HG03097 (cell line): ENCODE measurements around the gene NDUFAF3.
A peak's percentile ranks its signal among the peaks of the same experiment; 100 is the strongest.
"Not testable (repeated sequence)": the region's sequence is repeated elsewhere in the genome, so short reads cannot be mapped to it uniquely, and the experiment has no call there.

Experiments
- ATAC-seq: cut with Tn5 transposase; IDR thresholded peaks from one replicate; pipeline ENCODE4 v1.9.1; 2021; ENCODE audit not compliant: unreplicated experiment, low FRiP score

The NDUFAF3 gene

DNA sequence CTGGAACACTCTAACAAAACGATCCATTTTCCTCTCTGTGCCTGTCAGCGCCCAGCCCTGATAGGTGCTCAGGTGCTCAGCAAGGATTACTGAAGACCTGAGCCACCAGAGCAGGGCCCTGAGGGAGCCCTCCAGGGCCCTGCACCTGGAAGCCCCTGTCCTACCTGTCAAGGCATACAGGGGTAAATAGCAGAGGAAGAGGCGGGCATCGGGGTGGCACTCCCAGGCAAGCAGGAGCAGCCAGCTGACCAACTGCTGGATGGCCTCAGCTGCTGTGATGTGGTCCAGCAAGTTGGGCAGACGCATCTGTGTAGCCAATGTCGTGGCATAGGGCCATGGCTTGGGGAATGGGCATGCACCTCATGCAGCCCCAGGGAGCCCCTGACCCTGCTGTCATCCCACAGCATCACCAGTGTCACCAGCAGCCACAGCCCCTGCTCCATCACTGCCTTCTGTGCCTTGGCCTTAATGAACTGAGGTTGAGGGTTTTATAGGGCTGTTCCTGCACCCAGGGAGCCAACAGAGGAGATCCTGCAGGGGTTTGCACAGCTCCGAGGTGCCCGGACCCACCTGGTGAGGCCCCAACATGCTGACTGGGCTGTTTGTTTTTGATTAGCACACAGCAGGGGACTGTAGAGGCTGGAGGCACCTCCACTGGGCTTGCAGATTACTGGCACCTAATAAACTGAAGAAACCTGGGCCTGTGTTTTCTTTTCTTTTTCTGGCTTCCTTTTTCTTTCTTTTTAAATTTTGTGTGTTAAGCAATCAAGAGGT is 22.6 kb upstream of the NDUFAF3 start:
- no peak for ATAC-seq

DNA sequence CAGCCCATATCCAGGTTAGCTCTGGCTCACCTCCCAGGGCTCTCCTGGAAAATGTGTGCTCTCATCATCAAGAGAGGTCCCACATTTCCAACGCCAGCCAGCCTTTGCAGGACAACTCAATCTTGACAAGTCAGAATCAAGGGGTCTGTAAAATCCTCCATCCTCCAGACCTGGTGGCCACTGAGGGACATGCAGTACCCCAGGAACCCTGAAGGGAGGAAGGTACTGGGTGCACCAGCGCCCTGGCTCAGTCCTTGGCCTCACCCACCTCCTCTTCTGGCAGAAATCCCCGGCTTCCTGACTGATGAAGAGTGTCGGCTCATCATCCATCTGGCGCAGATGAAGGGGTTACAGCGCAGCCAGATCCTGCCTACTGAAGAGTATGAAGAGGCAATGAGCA is 20.8 kb upstream of the NDUFAF3 start:
- ATAC-seq = no peak

DNA sequence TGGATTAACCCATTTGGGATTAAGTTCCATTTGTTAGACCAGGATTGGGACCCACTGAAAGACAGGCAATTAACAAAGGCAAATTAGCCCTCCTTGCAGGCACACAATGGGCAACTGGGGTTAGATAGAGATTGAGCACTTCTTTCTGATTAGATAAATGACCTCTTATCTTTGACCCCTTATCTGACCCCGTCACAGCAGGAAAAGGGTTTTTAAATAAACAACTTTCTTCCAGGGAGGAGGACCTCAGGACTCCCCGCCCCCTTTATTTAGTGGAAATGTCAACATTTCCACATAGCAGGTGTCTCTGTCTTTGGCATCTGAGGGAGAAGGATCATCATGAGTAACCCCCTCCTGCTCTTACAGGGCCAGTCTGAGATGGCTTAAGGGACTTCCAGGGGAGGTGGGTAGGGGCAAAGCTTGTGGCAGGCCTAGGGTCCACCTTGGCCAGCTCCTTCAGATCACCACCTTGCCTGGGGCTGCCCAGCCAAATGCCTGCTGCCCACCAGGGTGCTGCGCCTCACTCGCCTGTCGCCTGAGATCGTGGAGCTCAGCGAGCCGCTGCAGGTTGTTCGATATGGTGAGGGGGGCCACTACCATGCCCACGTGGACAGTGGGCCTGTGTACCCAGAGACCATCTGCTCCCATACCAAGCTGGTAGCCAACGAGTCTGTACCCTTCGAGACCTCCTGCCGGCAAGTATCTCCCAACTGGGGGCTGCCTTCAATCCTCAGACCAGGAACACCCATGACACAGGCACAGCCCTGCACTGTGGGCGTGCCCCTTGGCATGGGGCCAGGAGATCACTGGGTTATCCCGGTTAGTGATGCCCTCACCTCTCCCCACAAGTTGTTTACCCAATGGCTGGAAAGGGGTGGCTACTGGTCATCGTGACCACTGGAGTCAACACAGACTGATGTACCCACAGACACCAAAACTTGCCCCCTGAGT is 17.3 kb upstream of the NDUFAF3 start:
- no peak for ATAC-seq

DNA sequence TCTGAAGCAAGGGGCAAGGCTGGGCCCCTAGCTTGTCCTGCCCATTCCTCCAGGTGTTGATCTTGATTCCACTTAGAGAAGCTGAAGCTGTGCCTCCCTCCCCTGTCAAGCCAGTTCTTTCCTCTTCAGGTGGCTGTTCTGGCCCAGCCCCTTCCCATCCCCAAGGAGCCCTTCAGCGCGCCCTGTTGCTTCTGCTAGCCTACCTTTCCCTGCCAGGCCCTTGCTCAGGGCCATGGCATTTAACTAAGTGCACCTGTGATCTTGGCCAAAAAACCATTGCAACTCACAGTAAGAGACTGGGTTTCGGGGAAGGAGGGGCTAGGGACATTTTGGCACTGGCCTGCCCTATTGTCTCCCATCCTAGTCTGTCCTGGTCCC is 16.6 kb upstream of the NDUFAF3 start:
- no peak for ATAC-seq

- ATAC-seq = no peak
Observed at GRCh38 chr3:49005998-49006397, 15.9 kb upstream of the NDUFAF3 start.

GRCh38 chr3:49006408-49007067 is 15.4 kb upstream of the NDUFAF3 start:
- ATAC-seq = peak; percentile 1

DNA sequence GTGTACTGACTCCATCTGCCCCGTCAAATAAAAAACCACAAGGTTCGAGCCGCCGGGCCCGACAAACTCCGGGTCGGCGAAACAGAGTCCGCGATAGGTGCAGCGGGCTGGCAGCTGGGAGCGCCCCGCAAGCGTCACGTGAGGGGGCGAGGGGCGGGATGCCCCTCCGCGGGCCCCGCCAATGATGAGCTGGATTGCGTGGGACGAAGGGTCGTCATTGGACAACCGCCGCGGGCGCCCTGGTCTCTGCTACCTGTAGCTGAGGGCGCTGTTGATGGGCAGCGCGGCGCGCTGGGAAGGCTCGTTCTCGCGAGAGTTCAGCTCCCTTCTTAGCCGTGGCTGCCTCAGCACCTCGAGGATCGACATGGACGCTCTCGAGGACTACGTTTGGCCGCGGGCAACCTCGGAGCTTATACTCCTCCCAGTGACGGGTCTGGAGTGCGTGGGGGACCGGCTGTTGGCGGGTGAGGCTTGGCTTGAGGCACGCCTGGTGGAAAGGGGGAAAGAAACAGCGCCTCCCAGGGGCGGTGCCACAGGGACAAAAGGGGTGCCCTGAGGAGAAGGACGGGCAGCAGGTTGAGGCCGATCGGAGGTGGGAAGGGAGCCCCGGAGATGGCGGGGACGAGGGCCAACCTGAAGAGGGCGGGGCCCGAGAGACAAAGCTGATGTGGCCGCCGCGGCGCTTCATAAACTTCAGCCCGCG is 14.7 kb upstream of the NDUFAF3 start, which contains the start of gene WDR6:
Gene WDR6, plus strand, starts transcription at position 324 of the 703 bp plus-strand sequence. Its CDS starts 41 bp downstream, at position 365.
- peak; percentile 81 for ATAC-seq

- peak; percentile 29 for ATAC-seq
Observed at GRCh38 chr3:49007771-49008528, 14.0 kb upstream of the NDUFAF3 start.

DNA sequence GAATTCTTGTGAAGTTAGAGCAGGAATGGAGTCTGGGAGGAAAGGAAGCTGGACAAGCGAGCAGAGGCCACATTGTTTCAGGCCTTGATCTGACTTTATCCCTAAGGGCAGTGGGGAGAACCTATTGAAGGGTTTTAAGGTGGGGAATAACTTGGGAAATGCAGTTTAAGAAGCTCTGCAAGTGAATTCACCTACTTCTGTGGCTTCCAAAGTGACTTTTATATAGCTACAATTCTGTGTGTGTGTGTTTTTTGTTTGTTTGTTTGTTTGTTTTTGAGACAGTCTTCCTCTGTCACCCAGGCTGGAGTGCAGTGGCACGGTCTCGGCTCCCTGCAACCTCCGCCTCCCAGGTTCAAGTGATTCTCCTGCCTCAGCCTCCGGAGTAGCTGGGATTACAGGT is 13.3 kb upstream of the NDUFAF3 start:
- not testable (repeated sequence) for ATAC-seq

DNA sequence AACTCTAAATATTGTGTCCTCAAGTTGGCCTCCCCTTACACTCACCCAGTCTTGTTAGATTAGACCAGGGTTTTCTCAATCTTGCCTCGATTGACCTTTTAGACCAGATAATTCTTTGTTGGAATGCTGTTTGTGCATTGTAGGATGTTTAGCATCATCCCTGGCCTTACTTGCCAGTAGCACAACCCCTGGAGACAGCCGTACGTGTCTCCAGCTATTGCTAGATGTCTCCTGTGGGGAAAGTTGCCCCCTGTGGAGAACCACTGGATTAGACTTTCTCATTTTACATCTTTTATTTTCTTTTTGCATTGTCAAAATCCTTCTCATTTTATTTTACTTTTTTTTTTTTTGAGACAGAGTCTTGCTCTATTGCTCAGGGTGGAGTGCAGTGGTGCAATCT is 12.5 kb upstream of the NDUFAF3 start:
- ATAC-seq = no peak

GRCh38 chr3:49012441-49013017 is 9.4 kb upstream of the NDUFAF3 start:
- ATAC-seq = no peak

GRCh38 chr3:49013113-49013737 is 8.7 kb upstream of the NDUFAF3 start:
- ATAC-seq = no peak

- ATAC-seq = no peak
Observed at GRCh38 chr3:49013738-49014660, 7.9 kb upstream of the NDUFAF3 start.

DNA sequence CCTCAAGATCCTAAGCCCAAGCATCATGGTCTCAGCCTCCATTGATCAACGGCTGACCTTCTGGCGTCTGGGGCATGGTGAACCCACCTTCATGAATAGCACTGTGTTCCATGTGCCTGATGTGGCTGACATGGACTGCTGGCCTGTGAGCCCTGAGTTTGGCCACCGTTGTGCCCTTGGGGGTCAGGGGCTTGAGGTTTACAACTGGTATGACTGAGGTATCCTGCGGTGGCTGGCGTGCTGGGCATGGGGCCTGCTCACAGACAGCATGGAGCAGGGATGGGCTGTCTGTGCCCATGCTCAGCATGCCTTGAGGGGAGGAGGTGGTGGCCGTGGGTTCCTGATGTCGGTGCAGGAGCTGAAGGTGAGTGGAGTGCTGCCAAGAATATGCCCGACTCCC is 6.8 kb upstream of the NDUFAF3 start:
- ATAC-seq = no peak

GRCh38 chr3:49015765-49016164 is 6.2 kb upstream of the NDUFAF3 start:
- no peak for ATAC-seq

- no peak for ATAC-seq
Observed at GRCh38 chr3:49016414-49017228, 5.3 kb upstream of the NDUFAF3 start.
